ENCODE measurements around the gene EPN2.

The EPN2 gene

GRCh38 chr17:19381741-19382444, 144.7 kb downstream of the EPN2 start:
- DNase-seq (ENCODE audit: low spot score), result no peak

GRCh38 chr17:19382531-19383444, 145.6 kb downstream of the EPN2 start:
- DNase-seq (ENCODE audit: low spot score), result no peak

- DNase-seq (ENCODE audit: low spot score), result no peak
Measured at GRCh38 chr17:19383681-19384470, 146.7 kb downstream of the EPN2 start.

- DNase-seq (ENCODE audit: low spot score), result peak; percentile 78
Measured at GRCh38 chr17:19384723-19385391, 147.7 kb downstream of the EPN2 start.

GRCh38 chr17:19385521-19385983, 148.4 kb downstream of the EPN2 start:
- no peak for DNase-seq (ENCODE audit: low spot score)
